Neural progenitor cell (in vitro differentiated cells): Measurements from ENCODE around the gene ADH1C.

Experiments used
- CTCF ChIP-seq: fragments of 200-600 bp; sonication (generic); IDR thresholded peaks from 2 replicates; pipeline ENCODE4 v1.5.1; 2017; ENCODE audit warnings: antibody characterized with exemption, mild to moderate bottlenecking
- EZH2 ChIP-seq: fragments of 200-600 bp; sonication (generic); IDR thresholded peaks from 2 replicates; pipeline ENCODE4 v1.6.1; 2017; ENCODE audit warnings: antibody characterized with exemption, mild to moderate bottlenecking, moderate library complexity
- EZH2phosphoT487 ChIP-seq: fragments of 200-600 bp; sonication (generic); IDR thresholded peaks from 2 replicates; pipeline ENCODE4 v1.6.1; 2017; ENCODE audit warnings: antibody characterized with exemption

GRCh38 chr4:99379571-99379970 is 27.0 kb upstream of the ADH1C start:
- TF ChIP-seq CTCF, result no peak
- TF ChIP-seq EZH2, result no peak
- TF ChIP-seq EZH2phosphoT487, result no peak
